GM18517 (cell line): ENCODE results near the gene COL19A1.
"Not testable (repeated sequence)": the region's sequence is repeated elsewhere in the genome, so short reads cannot be mapped to it uniquely, and the experiment has no call there.

Source experiments
- ATAC-seq: cut with Tn5 transposase; IDR thresholded peaks from one replicate; pipeline ENCODE4 v1.9.1; 2021; ENCODE audit warnings: mild to moderate bottlenecking, moderate library complexity; ENCODE audit not compliant: unreplicated experiment

COL19A1 gene

DNA sequence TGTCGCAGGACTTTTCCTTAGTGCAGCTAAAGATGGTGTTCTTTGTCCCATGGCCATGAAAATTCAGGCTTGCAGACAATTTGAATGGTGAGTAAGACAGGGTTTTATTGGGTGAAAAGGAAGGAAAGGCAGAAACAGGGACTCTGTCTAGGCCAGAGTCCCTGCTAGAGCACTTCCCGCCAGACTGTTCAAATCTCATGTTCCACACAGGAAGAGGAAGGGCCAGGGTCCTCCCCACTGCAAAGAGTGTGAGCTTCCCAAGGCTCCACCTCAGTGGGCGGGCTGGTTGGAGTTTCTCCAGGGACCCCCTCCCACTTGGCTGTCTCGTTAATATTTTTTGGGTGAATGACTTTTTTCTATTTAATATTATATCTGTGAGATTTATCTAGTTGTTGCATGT, 29.0 kb downstream of the COL19A1 start:
- ATAC-seq = no peak

DNA sequence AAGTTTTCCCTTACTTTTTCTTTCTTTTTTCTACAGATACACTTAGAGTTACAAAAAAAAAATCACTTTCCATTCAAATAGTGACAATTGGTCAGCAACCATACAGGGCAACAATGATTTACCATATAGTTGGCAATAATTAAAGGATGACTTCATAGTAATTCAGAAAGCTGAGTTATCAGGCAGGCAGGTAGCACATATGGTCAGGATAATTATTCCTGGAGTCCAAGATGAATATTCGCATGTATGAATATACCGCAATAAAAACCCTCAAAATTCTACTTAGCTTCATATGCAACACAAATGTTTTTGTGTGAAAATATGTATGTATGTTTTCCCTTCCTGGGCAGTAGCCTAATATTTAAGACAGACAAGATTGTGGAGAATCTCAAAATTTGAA, 34.5 kb downstream of the COL19A1 start:
- no peak for ATAC-seq

DNA sequence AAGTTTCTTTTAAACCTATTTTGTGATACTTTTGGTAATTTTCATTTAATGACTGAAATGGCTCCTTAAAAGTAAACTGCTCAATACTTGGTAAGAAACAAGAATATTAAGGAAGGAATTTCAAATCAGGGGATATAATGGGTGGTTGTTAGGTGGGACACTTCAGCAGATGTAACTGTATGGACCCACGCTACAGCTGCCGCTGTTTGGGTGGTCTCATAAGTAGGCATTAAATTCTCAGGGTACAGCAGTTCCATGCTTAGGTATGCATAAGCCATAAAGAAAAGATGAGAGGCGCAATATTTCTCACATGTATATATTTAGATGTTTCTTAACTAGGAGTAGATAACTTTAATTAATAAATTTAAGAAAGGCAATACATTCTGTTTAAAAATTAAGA, 35.0 kb downstream of the COL19A1 start:
- ATAC-seq = no peak

DNA sequence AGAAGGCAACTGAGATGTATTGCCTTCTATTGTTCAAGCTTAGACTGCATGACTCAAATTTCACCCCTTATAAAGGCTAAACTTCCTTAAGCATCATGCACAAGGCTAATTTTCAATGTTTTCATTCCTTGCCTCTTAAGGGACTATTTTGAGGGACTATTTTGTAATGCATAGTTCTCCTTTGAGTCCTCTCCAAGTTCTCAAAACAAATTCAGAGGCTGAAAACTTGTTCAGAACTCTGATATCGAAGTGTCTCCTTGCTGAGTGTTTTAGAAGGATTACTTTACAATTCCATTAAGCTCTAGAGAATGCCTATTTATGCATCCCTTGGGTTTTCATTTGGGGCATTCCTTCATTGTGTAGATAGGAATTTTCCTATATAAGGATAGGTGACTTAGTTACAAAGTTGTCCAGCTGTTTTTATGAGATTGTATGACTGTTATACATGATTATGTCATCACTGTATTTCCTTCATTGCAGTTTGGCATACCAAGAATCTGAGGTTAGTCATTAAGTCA, 41.7 kb downstream of the COL19A1 start:
- no peak for ATAC-seq

DNA sequence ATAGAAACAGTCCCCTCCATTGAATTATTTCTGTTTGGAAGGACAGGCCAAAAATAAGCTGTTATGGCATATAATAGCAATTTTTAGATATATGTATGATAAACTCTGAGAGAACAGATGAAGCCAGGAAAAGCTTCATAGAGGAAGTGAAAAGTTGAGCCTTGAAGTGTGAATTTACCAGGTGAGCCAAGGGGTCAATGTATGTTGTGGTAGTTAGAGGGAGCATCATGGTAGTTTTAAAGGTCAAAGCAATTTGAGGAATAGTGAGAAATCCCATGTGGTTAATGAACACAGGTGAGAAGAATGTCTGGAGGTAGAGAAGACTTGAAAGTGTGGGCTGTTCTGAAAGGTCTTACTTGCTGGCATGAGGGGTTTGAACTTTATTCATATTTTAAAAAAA, 47.0 kb downstream of the COL19A1 start:
- no peak for ATAC-seq

DNA sequence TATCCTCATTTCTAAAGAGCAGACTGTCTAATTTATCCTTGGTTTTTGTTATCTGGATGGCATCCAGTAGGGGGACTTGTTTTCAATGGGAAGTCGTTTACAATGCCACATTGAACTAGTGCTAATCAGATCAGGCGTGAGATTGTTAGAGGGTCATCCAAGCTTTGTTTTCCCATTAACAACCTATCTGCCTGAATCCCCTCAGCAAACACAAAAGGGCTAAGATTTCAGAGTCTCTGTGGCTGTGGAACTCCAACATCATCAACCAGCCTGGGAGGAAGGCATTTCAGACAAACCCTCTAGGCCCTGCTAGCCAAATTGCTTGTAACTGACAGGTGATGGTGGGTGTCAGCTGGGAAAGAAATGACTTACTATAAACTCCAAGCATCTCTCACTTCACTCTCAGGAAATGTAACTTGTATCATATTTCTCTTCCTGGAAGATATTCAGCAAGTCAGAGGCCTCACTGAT, 47.7 kb downstream of the COL19A1 start:
- no peak for ATAC-seq

DNA sequence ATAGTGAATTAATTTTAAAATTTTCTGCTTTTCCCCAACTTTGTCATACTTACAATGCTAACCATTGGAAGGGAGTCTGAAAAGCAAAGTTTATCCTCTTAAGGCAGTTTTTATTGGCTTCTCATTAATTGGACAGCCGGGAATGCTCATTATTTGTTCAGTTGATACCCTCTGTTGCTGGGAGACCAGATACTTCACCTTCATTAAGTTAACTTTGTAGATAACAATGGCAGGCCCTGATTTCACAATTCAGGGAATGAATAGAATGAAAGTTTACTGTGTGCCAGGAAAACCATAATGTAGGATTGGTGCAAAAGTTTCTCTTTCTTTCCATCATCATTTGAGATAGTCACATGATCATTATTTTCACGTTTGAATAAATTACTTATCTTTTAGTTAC, 49.0 kb downstream of the COL19A1 start:
- ATAC-seq = no peak

DNA sequence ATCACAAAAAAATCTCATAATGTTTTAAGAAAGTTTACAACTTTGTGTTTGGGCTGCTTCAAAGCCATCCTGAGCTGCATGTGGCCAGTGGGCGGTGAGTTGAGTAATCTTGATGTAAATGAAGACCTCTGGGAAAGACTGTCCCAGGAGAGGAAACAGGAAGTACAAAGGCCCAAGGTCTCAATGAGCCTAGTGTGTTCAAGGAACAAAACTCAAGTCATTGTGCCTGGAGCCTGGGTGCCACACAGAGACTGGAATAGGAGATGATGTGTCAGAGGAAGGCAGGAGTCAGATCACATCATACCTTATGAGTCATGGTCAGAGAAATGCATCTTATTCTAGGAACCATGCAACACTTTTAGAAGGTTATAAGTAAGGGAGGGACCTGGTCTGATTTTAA, 51.5 kb downstream of the COL19A1 start:
- peak; percentile 43 for ATAC-seq

DNA sequence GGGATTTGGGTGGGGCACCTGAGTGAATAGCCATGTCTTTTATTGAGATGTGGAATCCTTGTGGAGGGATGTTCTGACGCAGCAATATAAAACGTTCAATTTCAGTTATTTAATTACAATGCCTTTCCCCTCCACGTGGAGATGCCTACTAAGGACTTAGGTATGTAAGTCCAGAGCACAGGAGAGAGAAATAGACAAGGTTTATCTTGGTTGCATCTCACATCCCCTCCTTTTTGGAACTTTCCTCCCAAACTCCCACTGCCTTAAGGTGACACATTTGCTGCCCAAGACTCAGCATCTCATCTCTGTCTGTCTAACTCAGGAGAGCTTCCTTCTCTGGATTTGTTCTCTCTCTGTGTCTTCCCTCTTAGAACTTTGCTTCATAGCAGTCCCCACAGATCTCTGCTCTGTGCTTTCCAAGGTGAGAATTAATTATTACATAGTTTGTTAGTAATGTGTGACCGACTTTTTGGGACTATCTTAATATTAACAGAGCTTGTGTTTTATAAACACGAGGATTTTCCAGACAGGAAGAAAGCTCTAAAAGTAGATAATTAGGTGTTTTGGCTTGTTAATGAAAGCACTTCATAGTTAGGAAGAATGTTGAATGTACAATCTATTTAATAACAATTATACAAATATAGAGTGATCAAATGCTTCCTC, 52.6 kb downstream of the COL19A1 start:
- no peak for ATAC-seq

DNA sequence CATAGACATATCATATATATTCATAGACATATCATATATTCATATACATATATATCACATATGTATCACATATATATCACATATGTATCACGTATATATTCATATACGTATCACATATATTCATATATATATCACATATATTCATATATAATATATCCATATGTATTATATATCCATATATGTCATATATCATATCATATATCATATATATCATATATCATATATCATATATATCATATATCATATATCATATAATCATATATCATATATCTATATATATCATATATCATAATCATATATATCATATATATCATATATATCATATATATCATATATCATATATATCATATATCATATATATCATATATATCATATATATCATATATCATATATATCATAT, 54.7 kb downstream of the COL19A1 start:
- ATAC-seq = not testable (repeated sequence)

DNA sequence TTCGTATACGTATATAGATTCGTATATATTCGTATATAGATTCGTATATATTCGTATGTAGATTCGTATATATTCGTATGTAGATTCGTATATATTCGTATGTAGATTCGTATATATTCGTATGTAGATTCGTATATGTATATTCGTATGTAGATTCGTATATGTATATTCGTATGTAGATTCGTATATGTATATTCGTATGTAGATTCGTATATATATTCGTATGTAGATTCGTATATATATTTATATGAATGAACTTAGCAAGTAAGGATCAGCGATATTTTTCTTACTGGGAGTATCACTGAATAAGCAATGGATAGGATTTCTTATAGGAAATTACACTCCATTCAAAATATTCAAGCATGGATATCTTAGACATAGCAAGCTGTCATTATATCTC, 55.3 kb downstream of the COL19A1 start:
- ATAC-seq = not testable (repeated sequence)

DNA sequence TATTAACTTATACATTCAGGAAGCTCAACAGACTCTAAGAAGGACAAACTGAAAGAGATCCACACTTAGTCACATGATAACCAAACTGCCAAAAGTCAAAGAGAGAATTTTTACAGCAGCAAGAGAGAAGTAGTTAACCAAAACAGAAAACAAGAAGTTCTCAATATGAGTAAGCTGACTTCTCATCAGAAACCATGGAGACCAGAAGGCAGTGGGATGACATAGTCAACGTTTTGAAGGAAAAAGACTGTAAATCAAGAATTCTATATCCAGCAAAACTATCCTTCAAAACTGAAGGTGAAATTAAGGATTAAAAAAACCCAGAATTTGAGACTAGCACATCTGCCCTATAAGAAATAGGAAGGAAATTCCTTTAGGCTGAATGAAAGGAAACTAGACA, 60.4 kb downstream of the COL19A1 start:
- ATAC-seq = no peak

DNA sequence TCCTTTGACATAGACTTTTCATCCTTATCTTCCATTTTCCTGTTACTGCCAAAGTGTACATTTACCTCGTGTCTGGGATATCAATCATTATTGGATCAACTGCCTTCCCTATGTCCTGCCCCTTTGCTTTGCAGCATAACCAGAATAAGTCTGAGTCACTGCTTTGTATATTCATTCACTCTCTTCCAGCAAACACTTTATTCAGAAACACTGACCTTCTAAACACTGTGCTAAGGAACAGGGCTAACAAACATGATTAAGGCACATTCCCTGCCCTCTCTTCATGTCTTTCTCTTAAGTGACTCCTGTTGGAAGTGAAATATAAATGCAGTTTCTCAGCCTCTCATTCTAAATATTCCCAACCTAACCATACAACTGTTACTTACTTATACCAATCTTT, 66.9 kb downstream of the COL19A1 start:
- ATAC-seq = no peak

DNA sequence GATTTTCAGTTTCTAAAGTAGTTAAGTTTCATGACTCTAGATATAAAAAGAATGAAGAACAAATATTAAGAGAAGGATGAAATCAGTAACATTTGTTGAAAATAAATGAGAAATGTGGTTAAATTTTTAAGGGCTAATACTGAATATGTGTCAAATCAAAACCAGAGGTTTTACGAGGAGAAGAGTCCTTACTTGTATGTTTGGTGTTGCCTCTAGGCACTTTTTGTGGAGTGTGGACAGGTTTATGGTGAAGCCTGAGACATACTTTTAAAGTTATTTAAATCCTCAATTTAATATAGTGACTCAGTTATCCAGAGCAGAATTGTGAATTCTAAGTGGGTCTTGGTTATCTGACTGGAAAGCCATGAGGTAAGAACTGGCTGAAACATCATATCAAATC, 68.7 kb downstream of the COL19A1 start:
- no peak for ATAC-seq

DNA sequence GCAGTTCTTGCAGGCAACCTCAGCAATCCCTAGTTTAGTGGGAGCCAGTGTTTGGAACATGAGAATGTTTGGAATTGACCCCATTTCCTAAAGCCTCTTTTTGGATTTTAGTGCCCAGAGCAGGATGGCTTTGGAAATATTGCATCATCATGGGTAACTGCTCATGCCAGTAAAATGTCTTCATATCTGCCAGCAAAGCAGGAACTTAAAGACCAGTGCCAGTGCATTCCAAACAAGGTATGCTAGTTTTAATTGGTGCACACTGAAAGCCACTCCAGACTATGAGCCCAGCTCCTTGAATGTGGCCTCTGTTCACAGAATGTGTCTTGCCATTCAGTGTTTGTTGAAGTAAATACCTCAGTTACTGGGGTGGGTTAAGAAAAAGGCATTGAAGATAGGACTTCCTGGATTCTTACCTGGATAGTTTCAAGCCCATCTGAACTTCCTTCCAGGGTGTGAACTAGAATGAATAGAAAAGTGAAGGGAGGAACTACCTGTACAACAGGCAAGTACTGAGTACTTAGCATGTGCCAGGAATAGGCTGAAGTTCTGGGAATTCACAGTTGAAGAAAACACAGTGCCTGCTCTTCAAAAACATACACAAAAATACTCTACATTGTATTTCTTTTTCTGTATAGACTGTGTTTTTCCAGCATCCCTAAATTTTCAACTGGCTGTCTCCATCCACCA, 70.5 kb downstream of the COL19A1 start:
- no peak for ATAC-seq

DNA sequence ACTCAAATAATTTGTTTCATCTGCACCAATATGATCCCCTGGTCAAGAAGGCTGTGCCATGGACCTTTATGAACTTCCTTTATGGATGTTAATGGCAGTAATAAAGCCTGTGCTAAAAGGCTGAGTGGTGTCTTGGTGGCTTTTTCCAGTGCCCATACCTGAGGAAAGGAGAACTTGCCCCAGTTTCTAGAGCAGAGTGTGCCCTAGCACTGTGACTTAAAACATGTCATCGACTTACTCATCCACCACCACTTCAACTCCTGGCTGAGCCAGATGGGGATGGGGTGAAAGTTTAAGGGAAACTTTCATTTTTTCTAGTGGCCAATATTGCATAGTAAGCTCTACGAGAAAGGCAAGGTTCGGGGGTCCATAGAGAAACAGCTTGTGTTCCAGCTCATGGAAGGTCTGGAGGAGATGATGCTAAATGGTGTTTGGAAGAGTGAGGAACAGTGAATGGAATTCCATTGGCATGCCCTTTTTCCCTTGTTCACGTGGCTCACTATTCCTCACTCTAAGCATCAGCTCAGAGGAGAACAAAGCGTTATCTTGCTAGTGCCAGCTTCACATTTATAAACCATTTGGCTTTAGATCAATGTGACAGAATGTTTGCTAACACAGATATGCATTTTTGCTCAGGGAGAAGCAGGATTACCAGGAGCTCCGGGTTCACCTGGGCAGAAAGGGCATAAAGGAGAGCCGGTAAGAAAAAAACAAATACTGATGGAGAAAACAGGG, 71.2 kb downstream of the COL19A1 start:
- ATAC-seq = no peak

DNA sequence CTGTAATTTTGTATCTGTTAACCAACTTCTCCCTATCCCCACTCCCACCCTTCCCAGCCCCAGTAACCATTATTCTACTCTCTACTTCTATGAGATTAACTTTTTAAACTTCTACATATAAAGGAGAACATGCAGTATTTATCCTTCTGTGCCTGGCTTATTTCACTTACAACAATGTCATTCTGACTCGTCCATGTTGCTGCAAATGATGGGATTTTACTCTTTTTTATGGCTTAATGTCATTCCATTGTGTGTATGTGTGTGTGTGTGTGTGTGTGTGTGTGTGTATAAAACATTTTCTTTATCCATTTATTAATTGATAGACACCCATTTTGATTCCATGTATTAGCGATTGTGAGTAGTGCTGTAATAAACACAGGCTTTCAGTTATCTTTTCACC, 76.1 kb downstream of the COL19A1 start:
- ATAC-seq = no peak

DNA sequence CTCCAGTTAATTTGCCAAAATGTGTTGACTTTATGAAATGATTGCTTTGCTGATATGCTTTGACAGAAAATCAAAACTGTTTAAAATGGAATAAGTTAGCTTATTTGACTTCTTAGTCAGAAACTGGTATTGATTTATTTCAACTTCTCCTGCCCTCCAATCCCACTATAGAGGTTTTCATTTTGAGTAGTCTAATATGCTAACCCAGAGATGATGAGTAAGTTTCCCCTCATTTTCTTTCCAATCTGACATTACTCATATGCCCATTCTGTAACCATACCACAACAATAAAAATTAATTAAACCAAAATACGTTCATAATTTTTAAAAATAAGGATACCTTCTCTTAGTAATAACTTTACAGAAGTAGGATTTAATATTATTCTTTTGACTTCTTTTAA, 78.8 kb downstream of the COL19A1 start:
- ATAC-seq = no peak

DNA sequence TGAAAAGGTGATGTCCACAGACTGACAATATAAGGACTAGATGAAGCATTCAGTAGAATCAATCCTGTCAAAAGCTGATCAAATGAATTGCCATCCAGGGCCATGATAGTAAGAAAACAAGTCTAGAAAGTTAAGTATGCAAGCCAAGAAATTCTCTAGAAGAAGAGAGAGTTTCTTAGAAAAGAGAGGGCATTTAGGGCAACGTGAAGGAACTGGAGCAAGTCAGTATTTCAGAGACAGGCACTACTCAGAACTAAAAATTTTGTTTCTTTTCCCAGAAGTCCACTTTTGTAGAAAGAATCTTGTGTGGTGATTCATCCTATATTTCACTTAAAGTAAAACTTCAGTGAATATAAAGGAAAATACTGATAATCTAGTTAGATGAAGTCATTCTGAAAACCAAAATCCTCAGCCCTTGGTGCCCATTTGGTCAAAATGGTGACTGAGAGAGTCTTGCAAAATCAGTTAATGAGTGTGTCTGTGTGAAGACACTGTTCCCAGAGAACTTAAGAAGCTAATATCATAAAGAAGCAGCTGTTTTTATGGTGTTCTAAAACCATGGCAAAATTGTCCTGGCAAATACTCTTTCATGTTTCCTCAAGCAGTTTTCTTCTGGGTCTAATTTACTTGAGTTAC, 82.2 kb downstream of the COL19A1 start:
- no peak for ATAC-seq

DNA sequence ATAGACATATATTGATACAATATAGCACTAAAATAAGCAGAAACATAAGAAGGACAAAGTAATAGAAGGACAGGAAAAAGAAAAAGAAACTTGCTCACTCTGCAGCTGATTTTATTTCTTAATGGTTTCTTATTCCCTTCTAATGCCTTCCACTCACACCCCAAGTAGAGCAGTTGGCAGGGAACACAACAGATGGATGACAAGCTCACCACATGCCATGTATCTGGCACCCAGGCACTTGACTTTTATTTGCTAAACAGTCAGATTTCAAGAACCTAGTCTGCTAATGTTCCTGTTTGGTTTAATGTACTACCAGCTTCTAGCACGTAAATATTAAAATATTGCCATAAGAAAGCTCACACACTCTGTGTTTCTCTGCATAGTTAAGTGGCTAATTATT, 87.1 kb downstream of the COL19A1 start:
- ATAC-seq = no peak

DNA sequence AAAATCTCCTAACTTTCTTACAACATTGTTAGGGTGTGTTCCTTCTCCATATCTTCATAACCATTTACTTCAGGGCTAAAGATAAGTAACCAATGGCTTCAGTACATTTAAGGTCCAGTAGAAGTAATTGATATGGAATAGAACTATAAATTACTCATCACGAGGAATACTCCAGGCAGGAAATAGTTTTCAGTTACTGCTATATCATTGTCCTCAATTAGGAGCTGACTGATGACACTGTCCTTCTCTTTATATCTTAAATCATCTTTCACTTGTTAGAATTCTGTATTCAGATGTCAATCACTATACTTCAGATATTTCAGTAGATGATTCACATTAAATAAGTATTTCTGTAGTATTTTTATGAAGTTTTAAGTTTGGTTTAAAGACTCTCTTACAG, 88.4 kb downstream of the COL19A1 start:
- ATAC-seq = no peak
